Spleen (tissue), 11 donors: Measurements from ENCODE around the gene KCNK7. TPM values are rescaled to one million over a fixed set of nuclear protein-coding genes. Genes with fewer than 3 reads are reported as not detected.
A peak's percentile ranks its signal among the peaks of the same experiment; 100 is the strongest.
"Not testable (repeated sequence)": the region's sequence is repeated elsewhere in the genome, so short reads cannot be mapped to it uniquely, and the experiment has no call there.

Experiments
- DNase-seq: peaks from one replicate; pipeline ENCODE4 v3.0.0-alpha.2; 2020
- H3K27ac ChIP-seq, 8 donors: fragments of 200-600 bp; sonication (generic) in 7 of 8; 1 replicate in 4 of 8; 2 replicates in 4 of 8; pipeline versions ENCODE4 v1.5.0 to v1.8.0; 2016 to 2021; ENCODE audit warnings: inconsistent platforms in 4 of 8, mild to moderate bottlenecking in 4 of 8, moderate library complexity in 1 of 8
- H3K27me3 ChIP-seq, 7 donors: fragments of 200-600 bp; sonication (generic) in 6 of 7; replicated peaks in 1 of 7; 1 replicate in 4 of 7; 2 replicates in 3 of 7; pipeline versions ENCODE4 v1.5.0 to v1.8.0; 2016 to 2021; ENCODE audit warnings: inconsistent platforms in 3 of 7, mild to moderate bottlenecking in 1 of 7
- H3K36me3 ChIP-seq, 6 donors: fragments of 200-600 bp; sonication (generic) in 5 of 6; 1 replicate in 4 of 6; 2 replicates in 2 of 6; pipeline versions ENCODE4 v1.5.0 to v1.8.0; 2016 to 2021; ENCODE audit warnings: inconsistent platforms in 2 of 6
- H3K4me1 ChIP-seq, 6 donors: fragments of 200-600 bp; sonication (generic) in 5 of 6; 1 replicate in 3 of 6; 2 replicates in 3 of 6; pipeline versions ENCODE4 v1.5.0 to v1.8.0; 2016 to 2021; ENCODE audit warnings: inconsistent platforms in 3 of 6
- H3K4me3 ChIP-seq, 8 donors: fragments of 200-600 bp; sonication (generic) in 7 of 8; 1 replicate in 4 of 8; 2 replicates in 4 of 8; pipeline versions ENCODE4 v1.5.0 to v1.8.0; 2016 to 2021; ENCODE audit warnings: inconsistent platforms in 4 of 8, mild to moderate bottlenecking in 4 of 8, moderate library complexity in 2 of 8
- H3K9me3 ChIP-seq, 8 donors: fragments of 200-600 bp; sonication (generic) in 7 of 8; 1 replicate in 4 of 8; 2 replicates in 4 of 8; pipeline versions ENCODE4 v1.5.0 to v1.8.0; 2016 to 2021; ENCODE audit warnings: inconsistent platforms in 4 of 8
- POLR2A ChIP-seq, 3 donors: fragments of 450-650 bp; IDR thresholded peaks; one replicate each; pipeline ENCODE4 v1.5.1; 2017; ENCODE audit warnings: antibody characterized with exemption in 3 of 3, mild to moderate bottlenecking in 1 of 3
- POLR2AphosphoS5 ChIP-seq, 3 donors: sonication (generic); formaldehyde crosslinking; IDR thresholded peaks; one replicate each; pipeline ENCODE4 v1.5.1; 2017; ENCODE audit warnings: antibody characterized with exemption in 3 of 3
- WGBS, 5 donors: extraction: QIAGEN DNeasy Blood & Tissue Kit in 3 of 5; methylation state at CpG; one replicate each; pipeline versions ENCODE4 v1.1.5 to v1.1.7; 2013 to 2018; 5-methylcytosine and 5-hydroxymethylcytosine counted together
- intact Hi-C: fragments of 100-400 bp; cut with DNase I; formaldehyde crosslinking; loops from one replicate; pipeline ENCODE4 v1.15.0; 2023; ENCODE audit warnings: low total_unique reads
- polyA plus RNA-seq, 3 donors: library from polyadenylated mRNA; stranded (reverse); fragments of 200-250 nt; gene quantifications; one replicate each; pipeline ENCODE4 v1.2.1, GENCODE V29; 2013
- total RNA-seq, 7 donors: library from RNA; depleted of rRNA in 3 of 7; stranded (reverse); fragments of >200 nt in 3 of 7; fragmentation: NEBNext Ultra II Directional in 4 of 7; extraction: Animal tissue kit (Norgen Biotek cat#: 25700) in 4 of 7; gene quantifications; one replicate each; pipeline versions ENCODE4 v1.1.0 to v1.2.1, GENCODE V29; 2016 to 2021
- TF ChIP-seq, protein P1 (sequence below), 11 experiments: fragments of 200-600 bp in 7 of 11; fragments of 450-650 bp in 4 of 11; sonication (generic) in 4 of 11; IDR thresholded peaks in 8 of 11; conservative IDR thresholded peaks in 3 of 11; 1 replicate in 7 of 11; 2 replicates in 4 of 11; pipeline versions ENCODE4 v1.4.0 to v1.8.0; 2016 to 2021; ENCODE audit warnings: antibody characterized with exemption in 11 of 11, inconsistent platforms in 4 of 11, mild to moderate bottlenecking in 1 of 11
- donor health status: healthy with polysubstance abuse.
- donor health status: DM: no; HTN: no; CAD: no; lungs with moderate emphysema.
- donor health status: DM: no; HTN: no; CAD: no.
- donor health status: Bipolar disorder and iron deficiency.
- donor health status: healthy.
- donor health status: DM: no; HTN: no; CAD: no.
- donor health status: DM: yes; HTN: yes; CAD: no.

The KCNK7 gene
- total and polyA plus RNA-seq, 10 donors, result 0.63 to 6.2 (median 1.8) TPM

GRCh38 chr11:65641297-65642013, 45.9 kb upstream of the KCNK7 start:
- H3K27me3 ChIP-seq, result no peaks in the 10 kb centered on the region
- H3K36me3 ChIP-seq, result peaks cover 2 to 67% (median 56%) of the 10 kb centered on the region in 6 donors
- peaks cover 46 to 93% (median 70%) of the 10 kb centered on the region in 6 donors for H3K4me1 ChIP-seq
- DNase-seq, result peak; percentile 84
- H3K27ac ChIP-seq, result peak overlapping the region; percentile 79 to 99 (median 96)
- 43 to 61% (median 52%) methylated on average over 8 to 16 of the region's 16 CpGs for WGBS, 5 donors
- H3K9me3 ChIP-seq, result no peaks in the 10 kb centered on the region
- TF ChIP-seq POLR2AphosphoS5 (IDR thresholded peaks at IDR 0.05), result no peak
- TF ChIP-seq POLR2A (IDR thresholded peaks at IDR 0.05), result no peak
- TF ChIP-seq, protein P1, sequence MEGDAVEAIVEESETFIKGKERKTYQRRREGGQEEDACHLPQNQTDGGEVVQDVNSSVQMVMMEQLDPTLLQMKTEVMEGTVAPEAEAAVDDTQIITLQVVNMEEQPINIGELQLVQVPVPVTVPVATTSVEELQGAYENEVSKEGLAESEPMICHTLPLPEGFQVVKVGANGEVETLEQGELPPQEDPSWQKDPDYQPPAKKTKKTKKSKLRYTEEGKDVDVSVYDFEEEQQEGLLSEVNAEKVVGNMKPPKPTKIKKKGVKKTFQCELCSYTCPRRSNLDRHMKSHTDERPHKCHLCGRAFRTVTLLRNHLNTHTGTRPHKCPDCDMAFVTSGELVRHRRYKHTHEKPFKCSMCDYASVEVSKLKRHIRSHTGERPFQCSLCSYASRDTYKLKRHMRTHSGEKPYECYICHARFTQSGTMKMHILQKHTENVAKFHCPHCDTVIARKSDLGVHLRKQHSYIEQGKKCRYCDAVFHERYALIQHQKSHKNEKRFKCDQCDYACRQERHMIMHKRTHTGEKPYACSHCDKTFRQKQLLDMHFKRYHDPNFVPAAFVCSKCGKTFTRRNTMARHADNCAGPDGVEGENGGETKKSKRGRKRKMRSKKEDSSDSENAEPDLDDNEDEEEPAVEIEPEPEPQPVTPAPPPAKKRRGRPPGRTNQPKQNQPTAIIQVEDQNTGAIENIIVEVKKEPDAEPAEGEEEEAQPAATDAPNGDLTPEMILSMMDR (IDR thresholded peaks at IDR 0.05 in 8 of 11, conservative IDR thresholded peaks at IDR 0.05 in 3 of 11), result no peak
- intact Hi-C loops, result no loop called here
- H3K4me3 ChIP-seq, result peak overlapping the region; percentile 31 to 93 (median 85)

DNA sequence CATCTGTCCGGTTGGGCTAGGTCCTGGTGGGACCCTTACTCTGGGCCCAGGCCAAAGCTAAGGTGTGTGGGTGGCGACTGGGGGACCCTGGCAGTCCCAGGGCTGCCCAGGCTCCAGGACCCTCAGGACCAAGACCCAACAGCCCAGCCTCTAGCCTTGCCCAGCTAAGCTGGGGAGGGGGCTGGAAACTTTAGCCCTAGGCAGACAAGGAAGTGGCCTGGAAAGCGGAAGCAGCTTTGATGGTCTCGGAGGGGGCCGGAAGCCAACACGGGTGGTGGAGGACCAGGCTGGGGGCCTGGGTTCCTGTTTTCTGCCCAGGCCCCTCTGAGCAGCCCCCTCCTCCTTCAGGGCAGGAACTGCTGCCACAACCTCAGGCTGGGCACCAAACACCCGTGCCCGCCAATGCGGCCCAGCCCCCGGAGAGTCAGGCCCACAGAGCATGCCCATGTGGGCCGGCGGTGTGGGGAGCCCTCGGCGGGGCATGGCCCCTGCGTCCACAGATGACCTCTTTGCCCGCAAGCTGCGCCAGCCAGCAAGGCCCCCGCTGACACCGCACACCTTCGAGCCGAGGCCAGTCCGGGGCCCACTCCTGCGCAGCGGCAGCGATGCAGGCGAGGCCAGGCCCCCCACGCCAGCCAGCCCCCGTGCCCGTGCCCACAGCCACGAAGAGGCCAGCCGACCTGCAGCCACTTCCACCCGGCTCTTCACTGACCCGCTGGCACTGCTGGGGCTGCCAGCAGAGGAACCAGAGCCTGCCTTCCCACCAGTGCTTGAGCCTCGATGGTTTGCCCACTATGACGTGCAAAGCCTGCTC, 45.1 kb upstream of the KCNK7 start:
- Histone ChIP-seq H3K4me1 (peaks cover 46 to 96% (median 74%) of the 10 kb centered on the region in 6 donors), H3K27ac (peak overlapping the region; percentile 79 to 99 (median 96)), H3K9me3 (no peaks in the 10 kb centered on the region), H3K27me3 (no peaks in the 10 kb centered on the region), H3K36me3 (peaks cover 2 to 67% (median 56%) of the 10 kb centered on the region in 6 donors), H3K4me3 (peak overlapping the region; percentile 31 to 93 (median 85))
- intact Hi-C loops, result no loop called here
- peak; percentile 97 for DNase-seq
- TF ChIP-seq, protein P1 (IDR thresholded peaks at IDR 0.05 in 8 of 11, conservative IDR thresholded peaks at IDR 0.05 in 3 of 11), result peak in 5 of 11 experiments; percentile 6 to 25 (median 13)
- peak in 2 of 3 donors; percentile 55 to 84 for TF ChIP-seq POLR2AphosphoS5 (IDR thresholded peaks at IDR 0.05)
- TF ChIP-seq POLR2A (IDR thresholded peaks at IDR 0.05), result no peak
- 15 to 19% (median 18%) methylated on average over 14 to 35 of the region's 35 CpGs; no CpG with 5 or more reads in 1 of the 5 donors for WGBS, 5 donors

- H3K27me3 ChIP-seq, result no peaks in the 10 kb centered on the region
- no peaks in the 10 kb centered on the region for H3K9me3 ChIP-seq
- peak overlapping the region; percentile 79 to 99 (median 96) for H3K27ac ChIP-seq
- H3K4me1 ChIP-seq, result peaks cover 46 to 96% (median 78%) of the 10 kb centered on the region in 6 donors
- DNase-seq, result peak; percentile 96
- peak overlapping the region; percentile 31 to 93 (median 85) for H3K4me3 ChIP-seq
- peaks cover 2 to 67% (median 56%) of the 10 kb centered on the region in 6 donors for H3K36me3 ChIP-seq
- TF ChIP-seq, protein P1 (IDR thresholded peaks at IDR 0.05 in 8 of 11, conservative IDR thresholded peaks at IDR 0.05 in 3 of 11), result no peak
- TF ChIP-seq POLR2AphosphoS5 (IDR thresholded peaks at IDR 0.05) (peak; percentile 75 to 97 (median 85)), POLR2A (IDR thresholded peaks at IDR 0.05) (peak; percentile 53 to 86 (median 69))
- intact Hi-C loops, result loop anchor here (10.0 kb wide), 1 partner anchor 65 kb away; no protein-coding TSS in a partner anchor
- 8 to 18% (median 13%) methylated on average over 6 to 8 of the region's 8 CpGs for WGBS, 5 donors
These were observed 44.3 kb upstream of the KCNK7 start for GRCh38 chr11:65639623-65640482.

GRCh38 chr11:65639228-65639597, 43.6 kb upstream of the KCNK7 start:
- WGBS, 5 donors, result 53 to 70% (median 67%) methylated on average over 8 to 9 of the region's 9 CpGs
- Histone ChIP-seq H3K36me3 (peaks cover 2 to 67% (median 58%) of the 10 kb centered on the region in 6 donors), H3K4me1 (peaks cover 50 to 96% (median 81%) of the 10 kb centered on the region in 6 donors), H3K4me3 (peak overlapping the region; percentile 66 to 95 (median 88)), H3K27ac (peak overlapping the region; percentile 79 to 99 (median 96))
- H3K9me3 ChIP-seq, DNase-seq, H3K27me3 ChIP-seq: not testable (repeated sequence)
- intact Hi-C loops, result loop anchor here (10.0 kb wide), 1 partner anchor 66 kb away; no protein-coding TSS in a partner anchor
